MM.1S (cell line): ENCODE data around the gene WDR89.

ENCODE experiments used
- DNase-seq: peaks from one replicate; pipeline ENCODE4 v3.0.0-alpha.2; 2015
- H2AFZ ChIP-seq: fragments of 300-600 bp; sonication (generic); 2 replicates; pipeline ENCODE4 v1.6.0; 2016; ENCODE audit warnings: antibody characterized with exemption, low read length
- H3F3A ChIP-seq: fragments of 300-600 bp; sonication (generic); 2 replicates; pipeline ENCODE4 v1.6.1; 2016; ENCODE audit warnings: mild to moderate bottlenecking, antibody characterized with exemption, low read length, moderate library complexity, mixed read lengths; ENCODE audit not compliant: insufficient read depth
- H3K27ac ChIP-seq: fragments of 300-600 bp; sonication (generic); 2 replicates; pipeline ENCODE4 v1.5.1; 2016; ENCODE audit warnings: mild to moderate bottlenecking, low read length
- H3K27me3 ChIP-seq: fragments of 300-600 bp; sonication (generic); replicated peaks from 2 replicates; pipeline ENCODE4 v1.6.0; 2016; ENCODE audit warnings: low read length; ENCODE audit not compliant: insufficient read depth
- H3K36me3 ChIP-seq: fragments of 300-600 bp; sonication (generic); replicated peaks from 2 replicates; pipeline ENCODE4 v1.6.1; 2016; ENCODE audit warnings: mild to moderate bottlenecking, low read length, mixed read lengths; ENCODE audit not compliant: insufficient read depth
- H3K4me1 ChIP-seq: fragments of 300-600 bp; sonication (generic); 2 replicates; pipeline ENCODE4 v1.6.1; 2016; ENCODE audit warnings: low read length, mixed read lengths
- H3K4me2 ChIP-seq: fragments of 300-600 bp; sonication (generic); 2 replicates; pipeline ENCODE4 v1.6.0; 2016; ENCODE audit warnings: low read depth, low read length
- H3K4me3 ChIP-seq: fragments of 300-600 bp; sonication (generic); 2 replicates; pipeline ENCODE4 v1.5.1; 2016; ENCODE audit warnings: low read length, mixed read lengths
- H3K79me2 ChIP-seq: fragments of 300-600 bp; sonication (generic); 2 replicates; pipeline ENCODE4 v1.6.1; 2016; ENCODE audit warnings: mixed run types, low read length, mixed read lengths
- H3K9ac ChIP-seq: fragments of 300-600 bp; sonication (generic); 2 replicates; pipeline ENCODE4 v1.6.1; 2016; ENCODE audit warnings: low read length, mixed read lengths
- H3K9me2 ChIP-seq: fragments of 300-600 bp; sonication (generic); replicated peaks from 2 replicates; pipeline ENCODE4 v1.6.1; 2016; ENCODE audit warnings: mild to moderate bottlenecking, low read length, mixed read lengths; ENCODE audit not compliant: insufficient read depth
- H3K9me3 ChIP-seq: fragments of 300-600 bp; sonication (generic); replicated peaks from 2 replicates; pipeline ENCODE4 v1.6.1; 2016; ENCODE audit warnings: mild to moderate bottlenecking, low read length, mixed read lengths; ENCODE audit not compliant: insufficient read depth
- H4K20me1 ChIP-seq: fragments of 300-600 bp; sonication (generic); 2 replicates; pipeline ENCODE4 v1.6.1; 2016; ENCODE audit warnings: mild to moderate bottlenecking, low read length, moderate library complexity, mixed read lengths; ENCODE audit not compliant: insufficient read depth
- CTCF ChIP-seq: fragments of 300-600 bp; sonication (generic); IDR thresholded peaks from 2 replicates; pipeline ENCODE4 v1.5.1; 2016; ENCODE audit warnings: antibody characterized with exemption, low read length, mixed read lengths
- EZH2 ChIP-seq: fragments of 300-600 bp; sonication (generic); optimal IDR thresholded peaks from 2 replicates; pipeline ENCODE3; 2017; ENCODE audit warnings: low read depth, mild to moderate bottlenecking, antibody characterized with exemption, low read length, mixed read lengths
- EZH2phosphoT487 ChIP-seq: fragments of 300-600 bp; sonication (generic); IDR thresholded peaks from 2 replicates; pipeline ENCODE4 v1.6.1; 2018; ENCODE audit warnings: antibody characterized with exemption, low read length

WDR89 gene

DNA sequence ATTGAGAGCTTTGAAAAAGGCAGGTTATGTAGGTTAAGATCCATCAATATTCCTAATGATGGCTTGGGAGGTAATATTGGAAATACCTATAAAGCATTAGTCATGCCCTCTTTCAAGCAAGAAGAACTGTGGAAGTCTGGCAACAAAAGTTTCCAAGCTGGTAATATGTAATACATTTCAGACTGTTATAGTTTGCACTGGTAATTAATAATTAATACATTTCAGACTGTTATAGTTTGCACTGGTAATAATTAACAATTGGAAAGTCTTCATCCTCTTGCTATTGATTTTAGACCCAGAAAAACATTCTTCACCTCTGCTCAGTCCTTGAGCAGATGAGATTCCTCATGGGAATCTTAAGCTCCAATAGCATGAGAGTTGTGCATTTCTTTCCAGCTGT lies 29.0 kb upstream of the WDR89 start:
- no peak overlapping the region for H3K9ac ChIP-seq
- no peaks in the 10 kb centered on the region for H3K27me3 ChIP-seq
- H4K20me1 ChIP-seq: no peaks in the 10 kb centered on the region
- H3K27ac ChIP-seq: no peak overlapping the region
- no peaks in the 10 kb centered on the region for H3F3A ChIP-seq
- no peak for DNase-seq
- H3K79me2 ChIP-seq: no peaks in the 10 kb centered on the region
- H3K4me1 ChIP-seq: no peaks in the 10 kb centered on the region
- H2AFZ ChIP-seq: no peak overlapping the region
- no peak overlapping the region for H3K4me2 ChIP-seq
- no peak overlapping the region for H3K4me3 ChIP-seq
- H3K36me3 ChIP-seq: no peaks in the 10 kb centered on the region
- no peaks in the 10 kb centered on the region for H3K9me2 ChIP-seq
- no peaks in the 10 kb centered on the region for H3K9me3 ChIP-seq
- no peak for TF ChIP-seq EZH2
- no peak for TF ChIP-seq CTCF
- TF ChIP-seq EZH2phosphoT487: no peak

GRCh38 chr14:63666335-63666734 lies 24.7 kb upstream of the WDR89 start:
- no peaks in the 10 kb centered on the region for H3K36me3 ChIP-seq

GRCh38 chr14:63663428-63664341 lies 22.0 kb upstream of the WDR89 start:
- Histone ChIP-seq H3F3A (no peaks in the 10 kb centered on the region), H3K27me3 (no peaks in the 10 kb centered on the region), H3K4me2 (no peak overlapping the region), H3K36me3 (no peaks in the 10 kb centered on the region), H2AFZ (no peak overlapping the region), H3K4me1 (no peaks in the 10 kb centered on the region), H3K4me3 (no peak overlapping the region), H3K9me2 (no peaks in the 10 kb centered on the region), H3K9ac (no peak overlapping the region), H3K9me3 (no peaks in the 10 kb centered on the region), H3K79me2 (no peaks in the 10 kb centered on the region), H3K27ac (no peak overlapping the region), H4K20me1 (no peaks in the 10 kb centered on the region)
- TF ChIP-seq EZH2phosphoT487 (no peak), CTCF (no peak), EZH2 (no peak)
- DNase-seq: no peak

More at GRCh38 chr14:63666335-63666734, 24.7 kb upstream of the WDR89 start:
- Histone ChIP-seq H3K79me2 (no peaks in the 10 kb centered on the region), H3K9me3 (no peaks in the 10 kb centered on the region), H4K20me1 (no peaks in the 10 kb centered on the region), H3K27me3 (no peaks in the 10 kb centered on the region), H3K4me3 (no peak overlapping the region), H3K9ac (no peak overlapping the region), H3K4me2 (no peak overlapping the region), H3K9me2 (no peaks in the 10 kb centered on the region), H3K4me1 (no peaks in the 10 kb centered on the region), H2AFZ (no peak overlapping the region), H3K27ac (no peak overlapping the region), H3F3A (no peaks in the 10 kb centered on the region)
- TF ChIP-seq CTCF (no peak), EZH2 (no peak), EZH2phosphoT487 (no peak)
- no peak for DNase-seq
